NCI-H748 (cell line): ENCODE results near the gene APH1A.
A peak's percentile ranks its signal among the peaks of the same experiment; 100 is the strongest.
"Not testable (repeated sequence)": the region's sequence is repeated elsewhere in the genome, so short reads cannot be mapped to it uniquely, and the experiment has no call there.

ENCODE experiments used
- DNase-seq: peaks from one replicate; lab custom pipeline; 2025; ENCODE audit not compliant: unreplicated experiment; lab: John Stamatoyannopoulos, UW

Gene APH1A

DNA sequence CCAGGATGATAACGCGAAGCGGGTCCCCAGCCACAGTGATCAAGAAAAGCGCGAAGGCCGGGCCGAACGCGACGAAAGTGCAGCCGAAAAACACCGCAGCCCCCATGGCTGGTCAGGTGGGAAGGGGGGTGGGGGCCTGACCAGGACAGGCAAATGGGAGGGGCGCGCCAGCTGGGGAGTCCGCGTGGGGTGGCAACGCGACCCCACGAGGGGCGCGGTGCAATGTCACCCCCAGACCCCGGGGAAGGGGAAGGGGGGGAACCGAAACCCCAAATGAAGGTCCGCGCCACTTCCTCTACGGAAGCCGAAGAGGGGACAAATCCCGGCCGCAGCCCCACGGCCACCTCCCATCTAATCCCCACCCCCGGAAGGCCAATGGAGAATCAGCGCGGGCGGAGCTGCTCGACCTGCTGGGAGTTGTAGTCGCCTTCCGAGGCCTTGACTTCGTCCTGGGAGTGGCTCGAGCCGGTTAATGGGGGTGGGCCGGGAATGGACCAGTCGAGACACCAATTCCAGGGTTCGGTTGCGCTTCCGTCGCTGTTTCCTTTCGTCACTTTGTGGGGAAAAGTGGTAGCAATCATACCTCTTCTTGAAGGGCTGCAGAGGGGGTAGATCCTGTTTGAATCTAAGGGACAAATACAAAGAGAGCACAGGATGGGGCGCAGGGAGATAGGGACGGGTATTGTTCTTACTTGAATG lies at the start of gene APH1A:
Gene APH1A (minus strand): TSS at position 312 of the 699 bp plus-strand sequence. CDS start 206 bp downstream, at position 106.
- DNase-seq: peak; percentile 99

DNA sequence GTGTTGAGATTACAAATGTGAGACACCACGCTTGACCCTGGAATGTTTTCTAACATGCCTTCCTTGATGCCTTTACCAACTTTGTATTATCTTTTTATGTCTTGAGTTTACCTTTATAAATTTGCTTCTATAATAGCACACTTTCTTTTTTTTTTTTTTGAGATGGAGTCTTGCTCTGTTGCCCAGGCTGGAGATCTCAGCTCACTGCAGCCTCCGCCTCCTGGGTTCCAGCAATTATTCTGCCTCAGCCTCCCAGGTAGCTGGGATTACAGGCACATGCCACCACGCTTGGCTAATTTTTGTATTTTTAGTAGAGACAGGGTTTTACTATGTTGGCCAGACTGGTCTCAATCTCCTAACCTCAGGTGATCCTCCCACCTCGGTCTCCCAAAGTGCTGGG lies 45.9 kb upstream of the APH1A start:
- not testable (repeated sequence) for DNase-seq

DNA sequence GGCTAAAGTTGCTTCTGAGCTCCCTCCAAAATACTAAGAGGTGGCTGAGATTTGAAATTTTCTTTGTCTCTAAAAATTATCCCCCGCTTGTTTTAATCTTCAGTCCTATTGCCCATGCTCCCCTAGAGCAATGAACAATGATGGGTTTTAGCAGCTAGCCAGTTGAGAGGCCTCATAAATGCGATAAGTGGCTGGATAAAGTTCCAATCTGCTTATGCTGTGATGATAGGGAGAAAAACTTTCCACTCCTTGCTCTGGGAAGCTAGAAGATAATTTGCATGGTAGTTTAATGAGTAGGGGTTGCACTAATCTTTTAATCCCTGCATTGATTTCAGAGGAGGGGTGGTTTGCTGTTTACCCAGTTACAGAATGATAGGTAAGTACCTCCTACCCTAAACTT lies 42.9 kb upstream of the APH1A start:
- no peak for DNase-seq

DNA sequence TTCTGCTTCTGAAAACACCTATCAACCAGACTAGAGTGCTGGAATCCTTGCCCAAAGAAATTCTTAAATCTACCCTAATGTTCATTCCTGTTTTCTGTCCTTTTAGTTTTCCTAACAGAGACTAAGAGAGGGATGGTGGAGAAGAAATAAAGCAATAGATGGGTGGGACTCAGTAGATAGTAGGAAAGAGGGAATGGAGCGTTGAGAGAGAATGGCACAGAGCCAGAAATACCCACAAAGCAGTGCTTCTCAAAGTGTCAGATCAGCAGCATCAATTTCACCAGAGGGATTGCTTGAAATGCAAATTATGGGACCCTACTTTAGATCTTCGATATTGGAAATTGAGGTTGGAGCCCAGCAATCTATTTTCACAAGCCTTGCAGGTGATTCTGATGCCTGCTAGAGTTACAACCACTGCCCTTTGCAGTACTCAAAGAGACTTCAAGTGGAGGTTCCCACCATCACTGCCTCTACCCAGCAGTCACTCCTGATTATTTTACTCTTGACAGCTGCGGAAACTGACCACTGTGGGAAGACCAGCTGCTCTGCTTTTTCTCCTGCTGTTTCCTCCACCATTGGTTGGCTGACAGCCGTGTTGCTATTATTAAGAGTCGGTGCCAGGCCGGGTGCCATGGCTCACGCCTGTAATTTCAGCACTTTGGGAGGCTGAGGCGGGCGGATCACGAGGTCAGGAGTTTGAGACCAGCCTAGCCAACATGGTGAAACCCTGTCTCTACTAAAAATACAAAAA lies 41.1 kb upstream of the APH1A start:
- peak; percentile 21 for DNase-seq

DNA sequence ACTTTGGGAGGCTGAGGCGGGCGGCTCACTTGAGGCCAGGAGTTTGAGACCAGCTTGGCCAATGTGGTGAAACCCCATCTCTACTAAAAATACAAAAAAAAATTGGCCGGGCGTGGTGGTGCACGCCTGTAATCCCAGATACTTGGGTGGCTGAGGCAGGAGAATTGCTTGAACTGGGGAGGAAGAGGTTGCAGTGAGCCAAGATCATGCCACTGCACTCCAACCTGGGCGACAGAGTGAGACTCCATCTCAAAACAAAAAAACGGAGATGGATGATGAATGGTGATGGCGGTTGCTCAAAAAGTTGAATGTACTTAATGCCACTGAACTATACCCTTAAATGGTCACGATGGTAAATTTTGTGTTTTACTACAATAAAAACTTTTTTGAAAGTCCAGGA lies 39.8 kb upstream of the APH1A start:
- not testable (repeated sequence) for DNase-seq

DNA sequence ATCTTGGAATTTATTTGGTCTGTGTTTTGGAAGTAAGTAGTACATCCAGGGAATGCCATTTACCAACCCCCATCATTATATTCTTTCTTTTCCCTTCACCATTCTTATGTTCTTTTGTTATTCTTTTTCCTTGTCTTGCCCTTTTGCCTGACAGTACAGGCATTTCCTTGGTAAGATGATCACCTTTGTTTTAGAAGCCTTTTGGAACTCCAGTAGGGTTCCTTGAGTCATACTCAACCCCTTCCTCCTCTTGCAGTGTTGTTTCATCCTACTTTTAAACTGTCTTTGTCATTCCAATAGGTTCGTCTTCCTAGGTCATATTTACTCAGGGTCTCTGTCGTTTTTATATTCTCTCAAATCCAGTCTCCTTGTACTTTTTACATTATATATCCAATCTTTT lies 34.1 kb upstream of the APH1A start:
- no peak for DNase-seq

DNA sequence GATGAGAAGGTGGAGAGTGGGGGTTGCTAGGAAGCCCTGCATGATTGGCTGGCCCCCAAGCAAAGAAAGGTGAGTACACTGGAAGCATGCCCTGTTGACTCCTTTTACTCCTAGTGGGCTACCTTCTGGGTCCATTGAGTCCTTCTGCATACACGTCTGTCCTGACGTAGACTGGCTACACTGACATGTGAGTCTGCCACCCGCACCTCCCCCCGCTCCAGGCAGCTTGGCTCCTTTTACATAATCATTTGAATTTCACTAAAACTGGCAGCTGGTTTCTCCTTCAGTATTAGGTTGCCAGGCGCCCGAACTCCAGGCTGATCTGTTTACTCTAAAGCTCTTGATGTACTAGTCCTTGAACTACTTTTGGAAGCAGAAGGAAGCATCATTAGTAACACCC lies 33.5 kb upstream of the APH1A start:
- DNase-seq: no peak

DNA sequence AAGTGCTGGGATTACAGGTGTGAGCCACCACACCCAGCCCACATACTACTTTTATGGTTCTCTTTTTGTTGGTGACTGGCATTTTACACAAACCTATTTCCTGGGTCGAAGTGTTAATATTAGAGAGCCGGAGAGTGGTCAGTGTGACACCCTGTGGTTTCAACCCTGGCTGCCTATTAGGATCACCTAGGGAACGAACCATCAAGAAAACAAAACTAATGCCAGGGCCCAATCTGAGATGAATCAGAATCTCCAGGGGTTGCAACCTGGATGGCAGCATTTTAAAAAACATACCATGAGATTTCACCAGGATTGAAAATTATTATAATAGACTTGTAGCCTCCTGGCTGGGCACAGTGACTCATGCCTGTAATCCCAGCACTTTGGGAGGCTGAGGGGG lies 30.9 kb upstream of the APH1A start:
- no peak for DNase-seq

DNA sequence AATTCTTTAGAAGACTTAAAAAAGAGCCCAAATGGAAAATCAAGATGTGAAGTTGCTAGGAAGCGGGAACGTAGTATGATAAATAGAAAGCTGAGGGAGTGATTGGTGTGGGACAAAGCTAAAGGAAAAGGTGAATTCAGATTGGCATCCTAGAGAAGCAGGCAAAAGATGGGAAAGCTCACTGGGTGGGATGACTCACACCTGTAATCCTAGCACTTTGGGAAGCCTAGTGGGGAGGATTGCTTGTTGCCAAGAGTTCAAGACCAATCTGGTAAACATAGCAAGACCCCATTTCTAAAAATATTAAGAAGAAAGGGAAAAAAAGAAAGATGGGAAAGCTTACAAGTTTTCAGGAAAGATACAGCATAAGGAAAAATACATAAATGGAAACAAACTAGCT lies 26.7 kb upstream of the APH1A start:
- DNase-seq: no peak

DNA sequence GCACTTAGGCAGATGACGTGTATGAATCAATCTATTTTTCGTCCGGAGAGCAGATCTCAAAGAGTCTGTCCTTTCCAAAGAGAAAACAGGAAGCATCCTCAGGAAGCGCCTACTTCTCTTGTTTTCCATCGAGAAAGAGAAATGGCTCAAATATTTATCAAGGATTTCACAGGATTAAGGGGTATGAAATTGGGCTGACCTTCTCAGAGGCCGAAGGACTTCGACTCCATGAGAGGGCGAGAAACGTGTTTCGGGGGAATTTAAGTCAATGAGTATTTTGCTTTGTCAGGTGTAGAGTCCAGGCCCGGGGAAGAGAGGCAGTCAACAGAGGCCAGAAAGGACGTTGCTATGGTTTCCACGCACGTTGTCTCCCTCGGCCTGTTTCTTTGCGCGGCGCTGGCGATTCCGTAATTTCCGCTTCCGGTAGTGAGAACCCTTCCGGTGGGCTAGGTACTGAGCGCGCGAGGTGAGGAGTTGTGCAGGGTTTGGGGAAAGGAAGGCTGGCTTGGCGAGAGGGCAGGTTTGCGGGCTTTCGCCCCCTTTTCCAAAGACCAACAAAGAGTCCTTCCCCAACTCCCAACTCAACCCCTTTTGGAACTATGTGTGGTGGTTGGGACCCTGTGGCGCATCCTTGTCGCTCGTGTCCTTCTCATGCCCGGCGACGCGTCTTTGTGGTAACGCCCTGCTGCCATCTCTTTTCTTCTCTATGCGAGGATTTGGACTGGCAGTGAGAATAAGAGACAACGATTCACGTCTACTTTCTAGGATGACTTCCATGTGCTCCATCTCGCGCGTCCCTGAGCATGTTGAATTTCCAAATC lies 24.8 kb upstream of the APH1A start, which contains the start of gene MRPS21:
Gene MRPS21 (plus strand): TSS at position 429 of the 821 bp plus-strand sequence. CDS start 506 bp downstream, outside the sequence.
- peak; percentile 96 for DNase-seq

DNA sequence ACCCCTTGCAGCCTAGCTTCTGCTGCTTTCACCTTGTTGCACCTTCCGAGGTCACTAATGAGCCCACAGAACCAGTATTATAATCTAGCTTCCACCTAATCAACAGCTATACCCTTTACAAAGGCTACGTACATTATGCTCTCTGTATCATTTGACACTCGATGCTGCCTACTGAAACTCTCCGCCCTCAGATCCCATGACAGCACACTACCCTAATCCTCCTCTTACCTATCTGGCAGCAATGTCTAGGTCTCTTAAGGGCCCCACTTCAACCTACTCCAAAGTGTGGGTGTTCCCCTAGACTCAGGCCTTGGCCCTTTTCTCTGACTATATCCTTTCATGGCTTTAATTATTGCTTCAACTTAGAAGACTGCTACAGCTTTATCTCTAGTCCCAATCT lies 20.0 kb upstream of the APH1A start:
- DNase-seq: no peak

DNA sequence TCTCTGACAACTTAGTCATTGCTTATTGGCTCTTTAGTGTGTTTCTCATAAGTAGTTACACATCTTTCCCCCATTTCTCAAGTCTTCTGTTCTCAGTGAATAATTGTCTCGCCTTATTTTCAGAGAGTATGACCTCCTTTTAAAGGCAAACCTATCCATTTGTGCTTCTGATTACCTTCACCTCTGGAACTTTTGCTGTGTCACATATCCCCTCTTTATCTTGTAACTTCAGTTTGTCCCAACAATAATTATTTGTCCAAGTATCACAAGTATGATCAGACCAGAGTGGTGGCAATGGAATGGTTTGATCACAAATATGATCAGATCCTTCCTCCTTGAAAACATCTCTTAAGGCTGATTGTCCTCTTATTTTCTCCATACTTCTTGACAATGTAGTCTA lies 19.6 kb upstream of the APH1A start:
- DNase-seq: no peak

DNA sequence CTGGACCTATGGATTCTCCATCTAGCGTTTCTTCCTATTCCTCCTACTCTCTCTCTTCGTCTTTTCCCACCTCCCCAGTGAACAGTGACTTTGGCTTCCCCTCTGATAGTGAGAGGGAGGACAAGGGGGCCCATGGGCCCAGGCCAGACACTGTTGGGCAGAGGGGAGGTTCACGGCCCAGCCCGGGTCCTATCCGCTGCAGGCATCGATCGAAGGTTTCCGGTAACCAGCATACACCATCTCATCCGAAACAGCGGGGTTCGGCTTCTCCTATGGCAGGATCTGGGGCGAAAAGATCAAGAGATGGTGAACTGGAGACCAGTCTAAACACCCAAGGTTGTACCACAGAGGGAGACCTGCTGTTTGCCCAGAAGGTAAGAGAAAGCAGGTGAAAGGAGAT lies 14.4 kb upstream of the APH1A start:
- no peak for DNase-seq

DNA sequence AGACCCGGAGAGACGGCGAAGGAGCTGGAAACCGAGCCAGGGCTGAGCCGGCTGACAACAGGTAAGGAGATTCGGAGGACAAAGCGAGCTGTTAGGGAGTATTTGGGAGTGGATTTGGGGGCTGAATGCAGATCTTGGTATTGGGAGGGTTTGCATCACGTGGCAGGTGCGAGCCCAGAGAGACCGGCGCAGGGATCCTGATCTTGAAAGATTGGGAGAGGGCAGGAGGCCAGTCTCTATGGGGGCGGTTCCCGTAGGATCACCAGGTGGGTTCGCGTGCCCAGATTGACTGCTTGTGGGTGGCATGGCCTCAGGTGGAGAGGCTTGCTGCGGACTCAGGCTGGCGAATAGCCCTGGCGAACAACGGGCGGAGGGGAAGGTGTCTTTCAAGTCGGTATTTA lies 13.7 kb upstream of the APH1A start:
- DNase-seq: no peak

DNA sequence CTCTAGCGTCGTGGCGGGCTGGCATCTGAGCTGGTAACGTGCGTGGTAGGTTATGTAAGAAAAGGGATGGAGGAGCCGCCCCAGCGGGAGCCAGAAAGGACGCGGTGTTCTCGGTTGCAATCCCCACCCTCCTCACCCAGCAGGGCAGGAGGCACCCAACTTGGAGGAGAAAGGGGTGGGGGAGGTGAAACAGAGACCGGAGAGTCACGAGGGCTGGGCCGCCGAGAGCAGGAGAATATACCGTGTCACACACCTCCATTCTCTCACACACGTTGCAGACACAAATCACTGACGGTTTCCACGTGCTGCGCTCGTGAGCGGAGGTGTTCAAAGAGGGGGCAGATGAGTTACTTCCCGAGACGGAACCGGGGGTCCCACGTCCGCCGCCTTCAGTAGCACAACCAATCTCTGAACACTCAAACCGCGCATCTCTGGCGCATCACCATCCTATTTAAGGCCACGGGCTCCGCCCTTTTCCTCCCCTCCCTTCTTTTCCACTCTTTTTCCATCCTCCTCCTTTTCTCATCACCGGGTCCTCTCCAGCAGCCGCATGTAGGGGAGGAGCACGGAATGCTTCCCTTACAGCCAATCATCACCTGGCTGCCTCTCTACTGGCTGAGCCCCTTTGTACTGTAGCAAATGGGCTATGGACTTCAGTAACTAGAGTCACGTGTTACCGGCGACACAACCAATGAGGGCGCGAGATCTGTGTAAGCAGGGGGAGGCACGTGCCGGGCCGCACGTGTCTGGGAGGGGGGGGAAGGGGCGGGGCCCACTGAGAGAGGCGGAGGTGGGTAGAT lies 13.1 kb upstream of the APH1A start, which contains the start of gene CIART:
Gene CIART (plus strand): TSS at position 797 of the 800 bp plus-strand sequence. CDS start 714 bp downstream, outside the sequence.
- peak; percentile 99 for DNase-seq

DNA sequence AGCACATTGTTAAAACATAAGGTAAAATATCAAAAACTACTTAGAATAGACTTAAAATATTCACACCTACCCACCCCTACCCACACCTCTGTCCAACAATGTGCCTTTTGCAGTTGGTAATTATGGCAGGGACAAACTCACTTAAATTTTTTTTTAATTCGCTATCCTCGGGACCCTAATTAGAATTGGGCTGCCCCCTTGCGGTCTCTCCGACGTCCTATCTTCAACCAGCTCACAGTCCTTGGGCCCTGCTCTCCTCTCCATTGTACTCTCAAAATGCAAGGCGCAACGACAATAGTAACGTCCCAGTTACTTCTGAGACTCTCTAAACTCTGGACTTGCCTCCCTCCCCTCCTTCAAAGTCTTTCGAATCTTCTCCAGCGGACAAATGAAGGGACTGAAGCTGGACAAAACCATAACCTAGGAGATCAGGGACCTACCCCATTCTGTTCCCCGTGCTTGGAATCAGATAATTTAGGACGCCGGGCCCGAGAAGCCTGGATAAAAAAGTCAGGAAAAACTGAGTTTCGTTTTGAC lies 12.5 kb upstream of the APH1A start:
- peak; percentile 72 for DNase-seq

DNA sequence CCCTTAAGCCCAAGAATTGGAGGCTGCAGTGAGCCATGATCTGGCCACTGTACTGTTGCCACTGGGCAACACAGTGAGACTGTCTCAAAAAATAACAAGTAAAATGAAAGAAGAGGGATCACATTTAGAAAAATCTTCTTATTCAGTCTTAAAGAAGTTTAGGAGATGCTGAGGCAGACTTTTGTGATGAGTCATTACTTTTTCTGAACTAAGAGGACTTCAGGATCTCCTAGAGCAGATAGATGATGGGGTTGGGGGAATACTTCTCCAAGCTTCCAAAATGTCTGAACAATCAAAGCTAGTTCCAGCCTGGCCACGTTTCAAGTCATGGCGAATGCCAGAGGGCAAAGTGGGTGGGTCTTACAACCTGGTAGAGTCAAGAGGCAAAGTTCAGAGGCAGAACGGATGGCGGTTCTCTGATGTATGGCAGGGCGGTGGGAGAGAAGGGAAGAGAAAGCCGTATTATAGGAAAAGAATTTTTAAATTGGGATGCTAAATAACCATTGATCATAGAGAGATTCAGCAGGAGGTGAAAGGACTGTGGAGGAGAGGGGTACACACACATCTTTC lies 11.4 kb upstream of the APH1A start:
- no peak for DNase-seq

DNA sequence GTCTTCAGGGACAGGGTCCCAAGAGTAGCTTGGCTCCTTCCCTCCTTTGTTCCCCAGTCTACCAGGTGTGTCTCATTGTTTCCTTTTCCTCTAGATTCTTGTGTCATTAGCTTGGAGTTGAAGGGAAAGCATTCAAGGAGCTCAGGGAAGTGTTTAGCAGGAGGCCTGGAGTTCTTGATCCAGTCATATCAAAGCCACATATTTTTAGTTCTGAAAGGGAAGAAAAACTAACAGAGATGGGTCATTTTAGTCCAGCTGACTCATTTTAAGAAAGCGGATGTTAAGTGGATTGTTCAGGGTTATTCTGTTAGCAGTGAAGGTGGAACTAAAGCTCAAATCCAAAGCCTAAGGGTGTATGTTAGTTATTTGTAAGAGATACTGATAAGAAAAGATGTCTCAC lies 4.5 kb upstream of the APH1A start:
- no peak for DNase-seq

DNA sequence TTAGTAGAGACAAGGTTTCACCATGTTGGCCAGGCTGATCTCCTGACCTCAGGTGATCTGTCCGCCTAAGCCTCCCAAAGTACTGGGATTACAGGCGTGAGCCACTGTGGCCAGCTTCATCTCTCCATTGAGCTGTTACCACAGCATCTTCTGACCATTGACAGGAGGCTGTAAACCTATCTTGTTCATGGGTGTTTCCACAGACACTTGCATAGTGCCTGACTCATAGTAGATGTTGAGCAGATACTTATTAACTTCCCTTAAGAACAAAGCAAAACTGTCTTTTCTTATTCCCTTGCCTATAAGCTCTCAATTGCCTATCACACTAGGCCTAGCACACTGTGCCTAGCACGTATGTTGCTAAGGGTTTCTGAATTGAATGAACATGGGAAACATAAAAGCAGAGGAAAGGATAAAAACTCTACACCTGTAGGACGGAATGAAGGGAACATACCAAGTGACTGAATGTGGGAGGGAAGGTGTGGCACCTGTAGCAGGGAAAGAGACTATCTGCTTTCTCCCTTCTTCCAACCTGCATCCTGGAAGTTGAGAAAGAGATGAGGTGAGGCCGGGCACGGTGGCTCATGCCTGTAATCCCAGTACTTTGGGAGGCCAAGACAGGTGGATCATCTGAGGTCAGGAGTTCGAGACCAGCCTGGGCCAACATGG lies 2.6 kb upstream of the APH1A start:
- DNase-seq: no peak

DNA sequence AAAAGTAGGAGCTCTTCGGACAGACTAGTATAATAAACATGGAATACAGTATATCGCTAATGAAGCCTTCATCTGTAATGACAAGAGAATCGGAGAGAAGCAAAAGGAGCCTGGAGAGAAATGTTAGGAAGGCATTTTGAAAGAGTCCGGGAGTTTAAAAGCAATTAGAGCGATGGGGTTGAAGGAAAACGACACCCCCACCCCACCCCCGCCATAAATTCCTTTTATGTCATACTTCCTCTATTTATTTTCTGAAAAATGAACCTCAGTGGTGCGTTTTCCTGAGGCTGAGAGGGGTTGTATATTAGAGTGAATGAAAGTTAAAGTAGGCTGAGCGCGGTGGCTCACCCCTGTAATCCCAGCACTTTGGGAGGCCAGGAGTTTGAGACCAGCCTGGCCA lies 635 bp upstream of the APH1A start:
- DNase-seq: no peak
